Nephron (organoid): ENCODE measurements around the gene RNU2-63P.

Source experiments
- H3K27ac Mint-ChIP-seq, 3 experiments: 2 replicates each; pipeline ENCODE4 v1.8.0; 2020; ENCODE audit warnings: mixed read lengths in 3 of 3, mild to moderate bottlenecking in 2 of 3, moderate library complexity in 1 of 3
- H3K27me3 Mint-ChIP-seq: 2 replicates; pipeline ENCODE4 v1.8.0; 2021; ENCODE audit warnings: low read depth, mild to moderate bottlenecking, moderate library complexity, mixed read lengths
- H3K36me3 Mint-ChIP-seq: 2 replicates; pipeline ENCODE4 v1.8.0; 2020; ENCODE audit warnings: low read depth, mixed read lengths
- H3K4me1 Mint-ChIP-seq: 2 replicates; pipeline ENCODE4 v1.8.0; 2020; ENCODE audit warnings: mixed read lengths
- H3K4me3 Mint-ChIP-seq, 3 experiments: 2 replicates each; pipeline ENCODE4 v1.8.0; 2020; ENCODE audit warnings: mild to moderate bottlenecking in 3 of 3, mixed read lengths in 3 of 3, moderate library complexity in 2 of 3
- H3K9me3 Mint-ChIP-seq: 2 replicates; pipeline ENCODE4 v1.8.0; 2020; ENCODE audit warnings: mixed read lengths
- CTCF ChIP-seq, 3 experiments: fragments of 200-600 bp; sonication (generic); IDR thresholded peaks; one replicate each; pipeline ENCODE4 v1.5.0; 2021; ENCODE audit warnings: antibody characterized with exemption in 3 of 3; ENCODE audit not compliant: unreplicated experiment in 3 of 3

RNU2-63P gene

GRCh38 chr2:88036606-88037005 is 20.3 kb upstream of the RNU2-63P start:
- no peak for TF ChIP-seq CTCF (IDR thresholded peaks at IDR 0.05; ENCODE audit: unreplicated experiment in 3 of 3)
- H3K27ac Mint-ChIP-seq, result no peak overlapping the region
- no peaks in the 10 kb centered on the region for H3K9me3 Mint-ChIP-seq
- H3K4me1 Mint-ChIP-seq, result peaks cover 7% of the 10 kb centered on the region
- H3K36me3 Mint-ChIP-seq, result peaks cover 49% of the 10 kb centered on the region
- H3K27me3 Mint-ChIP-seq, result no peaks in the 10 kb centered on the region
- H3K4me3 Mint-ChIP-seq, result no peak overlapping the region

DNA sequence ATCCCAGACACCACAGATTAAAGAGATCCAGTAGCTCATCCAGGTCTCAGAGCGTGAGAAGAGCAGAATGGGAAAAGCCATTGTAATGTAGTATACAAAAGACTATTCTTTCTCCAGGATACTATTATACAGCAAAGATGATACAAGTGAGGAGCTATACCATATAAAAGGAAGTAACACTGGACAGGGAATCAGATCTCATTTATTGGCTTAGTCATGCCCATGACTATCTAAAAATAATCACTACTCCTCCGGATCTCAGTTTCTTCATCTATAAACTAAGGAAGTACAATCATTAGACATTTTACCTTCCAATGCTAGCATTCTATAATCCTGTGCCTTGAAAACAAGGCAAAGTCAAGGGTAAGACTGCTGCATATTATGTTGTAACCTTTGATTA is 19.8 kb upstream of the RNU2-63P start:
- Mint-ChIP-seq H3K36me3 (peaks cover 49% of the 10 kb centered on the region), H3K4me3 (no peak overlapping the region), H3K27ac (no peak overlapping the region), H3K4me1 (peaks cover 7% of the 10 kb centered on the region), H3K9me3 (no peaks in the 10 kb centered on the region), H3K27me3 (no peaks in the 10 kb centered on the region)
- no peak for TF ChIP-seq CTCF (IDR thresholded peaks at IDR 0.05; ENCODE audit: unreplicated experiment in 3 of 3)

- Mint-ChIP-seq H3K4me1 (no peaks in the 10 kb centered on the region), H3K36me3 (peaks cover 59% of the 10 kb centered on the region), H3K27me3 (no peaks in the 10 kb centered on the region), H3K27ac (no peak overlapping the region), H3K4me3 (no peak overlapping the region), H3K9me3 (no peaks in the 10 kb centered on the region)
- no peak for TF ChIP-seq CTCF (IDR thresholded peaks at IDR 0.05; ENCODE audit: unreplicated experiment in 3 of 3)
These were observed 15.8 kb upstream of the RNU2-63P start for GRCh38 chr2:88032070-88032702.

DNA sequence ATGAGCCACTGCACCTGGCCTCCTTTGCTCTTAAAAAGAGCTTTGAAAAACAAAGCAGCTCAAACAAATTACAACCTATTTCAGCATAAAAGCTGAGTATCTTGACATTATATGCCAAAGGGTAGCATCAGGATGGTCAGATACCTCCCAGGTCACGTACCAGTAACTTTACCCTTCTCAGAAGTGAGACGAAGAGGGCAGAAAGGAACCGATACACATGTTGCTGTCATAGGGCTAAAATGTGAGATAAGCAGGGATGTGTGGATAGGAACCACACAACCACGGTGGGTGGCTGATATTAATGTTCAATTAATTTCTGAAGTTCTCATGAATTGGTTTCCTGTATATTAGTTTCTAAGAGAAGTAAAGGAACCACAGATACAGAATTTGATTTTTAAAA is 12.6 kb upstream of the RNU2-63P start:
- no peak overlapping the region for H3K27ac Mint-ChIP-seq
- TF ChIP-seq CTCF (IDR thresholded peaks at IDR 0.05; ENCODE audit: unreplicated experiment in 3 of 3), result no peak
- no peaks in the 10 kb centered on the region for H3K27me3 Mint-ChIP-seq
- H3K4me3 Mint-ChIP-seq, result no peak overlapping the region
- no peaks in the 10 kb centered on the region for H3K4me1 Mint-ChIP-seq
- H3K36me3 Mint-ChIP-seq, result peaks cover 60% of the 10 kb centered on the region
- no peaks in the 10 kb centered on the region for H3K9me3 Mint-ChIP-seq

- Mint-ChIP-seq H3K36me3 (peaks cover 56% of the 10 kb centered on the region), H3K27me3 (no peaks in the 10 kb centered on the region), H3K27ac (no peak overlapping the region), H3K4me3 (no peak overlapping the region), H3K9me3 (no peaks in the 10 kb centered on the region), H3K4me1 (no peaks in the 10 kb centered on the region)
- no peak for TF ChIP-seq CTCF (IDR thresholded peaks at IDR 0.05; ENCODE audit: unreplicated experiment in 3 of 3)
These were observed 11.5 kb upstream of the RNU2-63P start for GRCh38 chr2:88027697-88028389.

DNA sequence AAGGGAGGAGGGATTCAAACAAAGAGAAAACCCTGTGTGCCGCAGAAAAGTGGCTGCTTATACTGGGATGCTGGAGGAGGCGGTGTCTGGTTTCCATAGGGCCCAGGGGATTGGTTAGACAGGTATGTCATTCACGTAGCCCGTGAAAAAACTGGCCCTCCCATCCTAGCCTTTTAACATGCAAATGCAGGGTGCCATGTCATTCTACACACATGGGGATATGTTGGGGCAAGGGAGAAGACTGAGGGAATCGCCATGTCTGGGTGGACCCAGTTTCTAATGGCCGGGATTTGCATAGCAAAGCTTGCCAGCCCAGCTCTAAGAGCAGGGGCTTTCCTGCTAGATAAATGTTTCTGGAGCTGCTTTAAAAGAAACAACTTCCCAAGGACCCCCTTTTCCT is 8.2 kb upstream of the RNU2-63P start:
- H3K4me3 Mint-ChIP-seq, result no peak overlapping the region
- H3K27me3 Mint-ChIP-seq, result peaks cover 4% of the 10 kb centered on the region
- no peak overlapping the region for H3K27ac Mint-ChIP-seq
- no peaks in the 10 kb centered on the region for H3K9me3 Mint-ChIP-seq
- peaks cover 1% of the 10 kb centered on the region for H3K4me1 Mint-ChIP-seq
- no peak for TF ChIP-seq CTCF (IDR thresholded peaks at IDR 0.05; ENCODE audit: unreplicated experiment in 3 of 3)
- peaks cover 46% of the 10 kb centered on the region for H3K36me3 Mint-ChIP-seq
